GM04504 (cell line): ENCODE results near the gene RNF4.
"Not testable (repeated sequence)": the region's sequence is repeated elsewhere in the genome, so short reads cannot be mapped to it uniquely, and the experiment has no call there.

Experiments used
- DNase-seq: peaks from one replicate; pipeline ENCODE4 v3.0.0-alpha.2; 2012; ENCODE audit warnings: low read depth

RNF4 gene

DNA sequence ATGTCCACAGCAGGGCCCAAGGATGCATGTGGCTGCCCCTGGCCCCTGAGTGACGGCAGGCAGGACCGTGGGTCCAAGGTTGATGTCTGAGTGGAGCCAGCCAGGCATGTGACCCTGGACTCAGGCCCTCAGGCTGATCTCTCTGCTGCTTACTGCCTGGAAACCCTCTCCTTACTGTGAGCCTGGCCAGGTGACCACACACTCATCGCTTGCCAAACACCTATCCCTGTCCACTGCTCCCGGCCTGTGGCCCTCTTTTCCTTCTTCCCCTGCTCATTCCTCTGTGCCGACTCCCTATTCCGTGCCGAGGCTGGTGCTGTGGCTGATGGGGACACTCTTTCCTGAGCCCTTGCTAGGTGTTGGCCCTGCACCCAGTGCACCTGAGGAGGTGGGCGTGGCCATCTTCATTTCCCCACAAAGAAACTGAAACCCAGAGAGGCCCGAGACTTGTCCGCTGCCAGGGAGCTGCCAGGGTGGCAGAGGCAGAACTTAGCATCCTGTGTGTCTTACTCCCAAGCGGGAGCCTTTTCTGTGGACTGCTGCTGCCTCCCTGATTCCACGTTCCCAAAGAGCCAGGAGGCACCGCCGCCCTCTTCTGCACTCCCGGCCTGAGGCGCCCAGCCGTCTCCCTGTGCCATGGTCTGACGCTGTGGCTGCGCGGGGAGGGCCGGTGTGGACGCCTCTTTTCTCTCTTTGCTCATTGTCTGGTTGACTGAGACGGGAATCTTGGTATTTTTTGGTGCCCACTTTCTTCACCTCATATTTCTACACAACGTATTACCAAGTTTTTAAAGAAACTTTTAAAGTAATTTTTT lies 11.2 kb upstream of the RNF4 start:
- no peak for DNase-seq

DNA sequence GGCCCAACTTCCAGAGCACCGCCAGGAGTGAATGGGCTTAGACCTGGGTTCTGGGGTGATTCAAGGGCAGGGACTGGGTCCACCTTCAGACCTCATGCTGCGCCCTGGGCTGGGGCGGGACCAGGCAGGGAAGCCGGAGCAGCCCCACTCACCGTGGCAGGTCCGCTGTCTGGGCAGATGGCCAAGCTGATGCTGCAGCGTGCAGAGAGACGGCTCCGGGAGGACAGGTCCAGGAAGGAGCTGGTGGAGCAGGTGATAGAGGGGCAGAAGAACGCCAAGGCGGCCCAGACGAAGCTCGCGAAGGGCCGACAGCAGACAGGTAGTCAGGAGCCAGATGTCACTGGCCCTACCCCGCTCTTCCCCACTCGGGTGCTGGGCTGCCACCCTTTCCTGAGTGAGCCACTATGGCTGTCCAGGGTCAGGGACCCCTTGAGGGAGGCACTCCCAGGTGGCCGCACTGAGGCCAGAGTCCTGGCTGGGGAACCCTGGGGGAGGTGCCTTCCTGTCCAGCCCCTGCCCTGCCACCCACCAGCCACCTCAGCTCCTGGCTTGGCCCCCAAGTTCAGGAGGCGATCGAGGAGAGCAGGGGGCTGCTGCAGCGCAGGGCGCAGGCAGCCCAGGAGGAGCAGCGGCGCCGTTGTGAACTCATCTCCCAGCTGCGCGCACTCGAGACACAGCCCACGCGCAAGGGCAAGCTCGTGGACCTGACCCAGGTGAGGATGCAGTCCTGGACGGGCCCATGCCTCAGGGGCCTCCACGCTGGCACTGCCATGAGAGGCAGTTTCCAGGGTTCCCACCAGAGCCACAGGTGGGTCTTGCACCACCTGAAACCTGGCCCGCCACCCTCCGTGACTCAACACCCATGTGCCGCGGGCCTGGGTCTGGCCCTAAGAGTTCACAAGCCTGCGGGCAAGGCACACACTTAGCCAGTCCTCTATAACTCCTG lies 10.1 kb upstream of the RNF4 start:
- no peak for DNase-seq

DNA sequence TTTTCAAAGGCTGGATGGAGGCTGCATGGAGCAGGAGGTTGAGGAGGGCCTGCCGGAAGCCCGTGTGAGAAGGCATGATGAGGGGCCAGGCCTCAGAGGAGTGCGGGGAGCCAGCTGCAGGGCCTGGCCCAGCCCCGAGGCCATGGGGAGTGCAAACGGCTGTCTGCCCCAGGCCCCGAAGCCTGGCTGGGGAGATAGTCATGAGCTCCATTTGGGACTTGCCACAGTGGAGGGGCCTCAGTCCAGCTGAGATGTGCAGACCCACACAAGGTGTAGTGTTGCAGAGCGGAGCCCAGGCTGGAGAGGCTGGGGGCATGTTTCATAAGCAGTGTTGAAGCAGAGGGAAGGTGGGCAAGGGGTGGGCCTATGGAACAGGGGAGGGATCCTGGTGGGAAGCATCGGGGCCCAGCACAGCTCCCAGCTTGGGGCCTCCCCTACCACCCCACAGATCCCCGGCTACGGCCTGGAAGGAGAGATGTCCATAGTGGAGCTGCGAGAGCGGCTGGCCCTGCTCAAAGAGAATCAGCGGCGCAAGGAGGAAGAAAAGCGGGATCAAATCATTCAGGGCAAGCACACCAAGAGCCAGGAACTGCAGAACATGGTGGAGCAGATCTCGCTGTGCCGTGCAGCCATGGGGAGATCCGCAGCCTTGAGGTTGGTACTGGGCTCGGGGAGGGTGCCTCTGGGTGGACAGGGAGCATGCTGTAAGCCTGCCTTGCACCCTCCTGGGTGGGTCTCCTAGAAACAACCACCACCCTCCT lies 9.1 kb upstream of the RNF4 start:
- no peak for DNase-seq

DNA sequence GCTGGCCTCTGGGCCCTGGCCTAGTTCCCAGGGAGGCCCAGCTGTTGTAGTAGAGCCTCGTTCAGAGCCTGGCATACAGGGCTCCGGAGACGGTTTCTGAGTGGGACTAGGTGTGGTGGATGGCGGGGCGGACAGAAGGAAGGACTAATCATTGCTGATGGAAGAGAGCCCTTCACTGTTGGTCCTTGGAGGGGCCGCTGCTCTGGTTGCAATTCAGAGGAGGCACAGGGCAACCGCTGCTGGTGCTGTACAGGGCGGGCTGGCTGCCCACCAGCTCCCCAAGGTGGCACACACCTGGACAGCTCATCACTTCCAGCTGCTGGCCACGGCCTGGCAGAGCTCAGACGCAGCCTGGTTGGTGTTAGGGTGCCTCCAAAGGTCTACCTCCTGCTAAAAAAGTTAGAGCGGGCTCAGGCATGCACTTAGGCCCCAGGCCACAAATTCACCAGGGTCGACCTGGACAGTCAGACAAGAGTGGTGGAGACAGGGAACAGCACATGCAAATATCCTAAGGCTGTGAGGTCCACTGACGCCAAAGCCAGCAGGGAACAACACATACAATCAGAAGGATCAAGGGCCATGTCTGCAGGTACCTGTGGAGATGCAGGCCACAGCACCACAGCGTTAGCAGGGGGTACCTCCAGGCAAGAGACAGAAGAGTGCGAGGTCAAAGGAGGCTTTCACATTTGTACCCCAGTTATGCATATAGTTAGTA lies 7.5 kb upstream of the RNF4 start:
- no peak for DNase-seq

DNA sequence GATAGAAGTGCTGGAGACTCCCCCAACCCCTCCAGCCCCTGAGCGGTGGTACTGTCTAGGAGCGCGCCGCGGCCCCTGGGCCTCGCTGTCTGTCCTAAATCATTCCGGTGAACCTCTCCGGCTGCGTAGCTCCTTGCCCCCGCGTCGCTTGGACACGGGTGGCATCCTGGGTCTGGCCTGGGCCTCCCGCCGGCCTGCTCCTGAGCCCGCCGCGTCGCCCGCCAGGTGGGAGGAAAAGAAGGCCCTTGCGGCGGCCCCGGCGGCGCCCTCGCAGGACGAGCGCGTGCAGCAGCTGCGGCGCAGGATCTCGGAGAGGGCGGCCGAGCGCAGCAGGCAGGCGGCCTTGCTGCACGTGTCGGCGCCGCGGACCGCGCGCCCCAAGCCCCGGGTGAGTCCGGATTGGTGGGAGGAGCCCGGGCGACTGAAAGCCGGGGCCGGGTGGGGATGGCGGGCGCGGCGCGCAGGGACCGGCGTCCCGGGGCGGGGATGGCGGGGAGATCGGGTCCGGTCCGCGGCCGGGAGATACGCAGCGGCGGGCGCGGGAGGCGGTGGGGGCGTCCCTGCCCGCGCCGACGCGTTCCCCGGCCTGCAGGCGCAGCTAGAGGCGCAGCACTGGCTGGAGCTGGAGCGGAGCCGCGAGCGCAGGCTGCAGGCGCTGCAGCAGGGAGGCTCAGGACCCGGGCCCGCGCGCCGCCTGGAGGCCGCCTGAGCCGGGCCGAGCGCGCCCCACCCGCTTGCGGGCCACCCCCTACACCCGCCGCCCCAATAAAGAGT lies 6.5 kb upstream of the RNF4 start:
- peak; percentile 41 for DNase-seq

DNA sequence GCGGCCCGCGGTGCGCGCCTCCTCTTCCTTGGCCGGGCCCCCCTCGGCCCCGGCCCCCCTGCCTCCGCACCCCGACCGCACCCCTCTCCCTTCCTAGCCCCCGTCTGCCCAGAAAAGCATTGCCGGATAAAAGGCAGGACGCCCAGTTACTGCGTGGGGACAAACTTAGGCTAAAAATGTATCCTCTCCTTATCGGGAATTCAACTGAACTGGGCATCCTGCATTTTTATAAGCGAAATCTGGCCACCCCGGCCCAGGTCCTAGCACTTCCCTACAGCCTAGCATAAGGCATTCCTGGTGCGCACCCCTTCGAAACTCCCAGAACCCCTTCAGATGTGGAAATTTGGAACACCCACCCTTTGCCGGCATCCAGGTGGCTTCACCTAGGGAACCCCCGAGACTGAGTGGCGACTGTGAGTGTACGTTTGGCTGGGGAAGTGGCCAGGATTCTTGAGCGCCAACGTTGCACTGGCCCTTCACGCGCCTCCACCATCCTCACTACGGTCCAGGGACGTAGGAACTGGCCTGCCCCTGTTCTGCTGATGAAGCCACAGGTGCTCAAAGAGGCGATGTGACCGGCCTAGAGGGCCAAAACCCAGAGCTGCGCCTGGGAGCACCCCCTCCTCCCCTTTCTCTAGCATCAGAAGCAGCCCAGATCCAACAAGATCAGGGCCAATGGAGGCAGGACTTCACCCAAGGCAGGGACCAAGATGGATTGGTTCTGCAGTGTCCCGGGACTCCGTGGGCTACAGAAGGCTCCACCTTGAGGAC lies 5.7 kb upstream of the RNF4 start:
- DNase-seq, result no peak

DNA sequence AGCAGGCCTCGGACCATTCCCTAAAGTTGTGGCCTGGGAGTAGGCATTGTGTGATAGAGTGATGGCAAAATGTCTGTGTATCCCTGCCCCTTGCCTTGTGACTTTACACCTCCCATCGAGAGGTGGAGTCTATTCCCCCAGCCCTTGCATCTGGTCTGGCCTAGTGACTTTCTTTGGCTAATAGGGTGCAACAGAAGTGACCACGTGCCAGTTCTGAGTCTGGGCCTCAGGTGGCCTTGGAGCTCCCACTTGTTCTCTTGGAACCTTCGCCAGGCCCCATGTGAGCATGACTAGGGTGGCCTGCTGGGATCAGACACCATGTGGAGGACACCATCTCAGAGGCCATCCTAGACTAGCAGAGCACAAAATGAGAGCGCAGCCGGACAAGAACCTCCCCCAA lies 3.9 kb upstream of the RNF4 start:
- no peak for DNase-seq

DNA sequence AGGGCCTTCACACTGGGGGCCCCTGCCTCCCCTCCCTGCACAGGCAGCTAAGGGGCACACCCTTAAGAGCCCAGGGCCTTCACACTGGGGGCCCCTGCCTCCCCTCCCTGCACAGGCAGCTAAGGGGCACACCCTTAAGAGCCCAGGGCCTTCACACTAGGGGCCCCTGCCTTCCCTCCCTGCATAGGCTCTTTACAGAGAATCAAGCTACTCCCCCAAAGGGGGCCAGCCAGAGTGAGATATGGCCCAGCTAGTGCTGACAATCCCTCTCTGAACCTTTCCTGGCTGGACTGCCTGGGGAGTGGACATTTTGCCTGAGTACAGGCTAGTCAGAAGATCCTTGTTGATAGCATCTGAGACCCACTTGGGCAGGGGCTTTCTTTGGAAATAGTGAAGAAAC lies 3.4 kb upstream of the RNF4 start:
- DNase-seq, result not testable (repeated sequence)

DNA sequence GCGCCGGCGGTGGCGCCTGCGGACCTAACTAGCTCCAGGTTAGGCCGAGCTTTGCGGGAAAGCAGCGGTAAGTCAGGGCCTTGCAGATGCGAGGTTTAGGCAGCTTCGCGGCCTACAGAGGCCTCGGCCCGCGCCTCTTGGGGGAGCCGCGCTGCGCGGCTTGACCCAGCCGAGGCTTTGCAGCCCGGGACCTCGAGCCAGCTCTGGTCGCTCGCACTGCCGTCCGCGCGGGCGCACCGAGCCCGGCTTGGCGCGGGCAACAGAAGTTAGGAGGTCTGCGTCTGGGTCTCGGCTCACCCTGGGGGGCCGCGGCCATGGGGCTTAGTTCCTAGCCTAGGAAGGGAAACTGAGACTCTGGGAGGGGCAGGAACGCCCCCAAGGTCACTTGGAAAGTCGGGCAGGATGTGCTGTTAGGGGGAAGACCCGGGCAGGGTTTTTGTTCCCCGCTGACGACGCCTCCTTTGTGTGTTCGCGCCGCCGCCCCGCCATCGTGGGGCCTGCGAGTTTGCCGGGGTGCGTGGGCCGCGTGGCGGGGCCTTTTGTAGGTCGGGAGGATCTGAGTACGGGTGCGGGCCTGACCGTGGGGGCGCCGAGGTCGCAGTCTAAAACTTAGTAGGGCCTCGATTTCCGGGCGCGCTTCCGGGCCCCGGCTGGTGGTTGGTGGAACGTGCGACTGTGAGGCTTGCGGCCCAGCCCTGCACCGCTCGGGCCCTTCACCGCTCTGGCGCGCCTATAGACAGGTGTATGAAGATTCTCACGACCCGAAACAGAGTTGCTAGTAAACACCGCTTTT lies 482 bp downstream of the RNF4 start:
- no peak for DNase-seq

DNA sequence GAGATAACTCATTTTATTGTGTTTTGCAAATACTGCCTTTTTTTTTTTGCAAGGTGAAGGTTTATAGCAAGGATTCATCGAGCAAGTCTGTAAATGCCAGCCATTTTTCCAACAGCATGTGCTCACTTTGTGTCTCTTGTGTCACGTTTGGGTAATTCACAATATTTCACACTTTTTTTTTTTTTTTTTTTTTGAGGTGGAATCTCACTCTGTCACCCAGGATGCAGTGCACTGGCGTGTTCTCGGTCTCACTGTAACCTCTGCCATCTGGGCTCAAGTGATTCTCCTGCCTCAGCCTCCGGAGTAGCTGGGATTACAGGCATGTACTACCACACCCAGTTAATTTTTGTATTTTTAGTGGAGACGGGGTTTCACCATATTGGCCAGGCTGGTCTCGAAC lies 1.9 kb downstream of the RNF4 start:
- no peak for DNase-seq

DNA sequence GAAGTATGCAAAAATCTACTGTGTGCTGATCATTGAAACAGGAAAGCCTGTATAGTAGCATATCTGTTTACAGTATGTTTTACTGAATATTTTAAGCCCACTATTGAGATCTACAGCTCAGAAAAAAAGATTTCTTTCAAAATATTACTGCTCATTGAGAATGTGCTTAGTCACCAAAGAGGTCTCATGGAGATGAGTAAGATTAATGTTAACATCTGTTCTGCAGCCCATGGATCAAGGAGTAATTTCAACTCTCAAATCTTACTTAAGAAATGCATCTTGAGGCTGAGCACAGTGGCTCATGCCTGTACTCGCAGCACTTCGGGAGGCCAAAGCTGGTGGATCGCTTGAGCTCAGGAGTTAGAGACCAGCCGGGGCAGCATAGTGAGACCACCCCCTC lies 3.3 kb downstream of the RNF4 start:
- DNase-seq, result no peak

DNA sequence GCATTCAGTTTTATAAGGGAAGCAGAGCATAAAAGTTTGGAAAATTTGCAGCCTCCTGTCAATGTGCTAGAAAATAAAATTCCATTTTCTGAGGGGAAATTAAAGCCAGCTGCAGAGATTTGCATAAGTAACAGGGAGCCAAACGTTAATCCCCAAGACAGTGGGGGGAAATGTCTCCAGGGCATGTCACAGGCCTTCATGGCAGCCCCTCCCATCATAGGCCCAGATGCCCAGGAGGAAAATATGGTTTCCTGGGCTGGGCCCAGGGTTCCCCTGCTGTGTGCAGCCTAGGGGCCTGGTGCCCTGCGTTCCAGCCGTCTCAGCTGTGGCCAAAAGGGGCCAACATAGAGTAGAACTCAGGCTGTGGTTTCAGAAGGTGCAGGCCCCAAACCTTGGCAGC lies 9.3 kb downstream of the RNF4 start:
- no peak for DNase-seq

DNA sequence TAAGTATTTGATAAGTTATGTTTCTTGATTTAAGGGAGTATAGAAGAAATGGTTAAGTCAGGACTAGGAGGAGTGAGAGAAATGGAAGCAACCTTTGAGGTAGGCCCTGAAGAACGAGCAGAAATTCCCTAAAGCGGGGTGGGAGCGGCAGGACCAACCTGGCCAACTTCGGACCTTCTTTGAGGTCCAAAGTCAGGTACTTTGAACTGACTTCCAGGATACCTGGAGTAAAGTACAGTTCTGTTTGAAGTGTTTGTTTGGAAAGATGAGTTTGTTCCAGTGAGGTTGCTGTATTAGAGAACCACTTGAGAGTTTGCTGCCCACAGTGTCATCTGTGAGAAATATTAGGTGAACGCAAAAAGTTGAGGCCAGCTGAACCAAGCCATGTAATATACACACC lies 11.7 kb downstream of the RNF4 start:
- DNase-seq, result no peak

DNA sequence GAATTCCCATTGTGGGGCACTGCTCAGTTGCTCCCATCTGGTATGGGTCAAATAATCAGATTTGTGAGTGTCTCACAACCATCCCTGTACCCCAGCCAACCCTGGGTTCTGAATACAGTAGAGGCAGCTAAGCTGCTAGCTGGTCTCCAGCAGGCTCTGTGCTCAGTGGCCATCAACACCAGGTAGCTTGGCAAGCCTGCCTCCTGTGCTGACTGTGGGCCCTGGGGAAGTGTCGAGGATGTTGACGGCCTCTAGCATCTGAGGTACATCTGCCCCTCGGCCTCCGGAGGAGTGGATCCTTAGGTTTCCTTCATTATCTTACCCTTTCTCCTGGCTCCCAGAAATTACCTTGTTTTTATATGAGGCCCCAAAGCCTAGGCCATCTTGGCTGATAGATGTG lies 13.3 kb downstream of the RNF4 start:
- no peak for DNase-seq

DNA sequence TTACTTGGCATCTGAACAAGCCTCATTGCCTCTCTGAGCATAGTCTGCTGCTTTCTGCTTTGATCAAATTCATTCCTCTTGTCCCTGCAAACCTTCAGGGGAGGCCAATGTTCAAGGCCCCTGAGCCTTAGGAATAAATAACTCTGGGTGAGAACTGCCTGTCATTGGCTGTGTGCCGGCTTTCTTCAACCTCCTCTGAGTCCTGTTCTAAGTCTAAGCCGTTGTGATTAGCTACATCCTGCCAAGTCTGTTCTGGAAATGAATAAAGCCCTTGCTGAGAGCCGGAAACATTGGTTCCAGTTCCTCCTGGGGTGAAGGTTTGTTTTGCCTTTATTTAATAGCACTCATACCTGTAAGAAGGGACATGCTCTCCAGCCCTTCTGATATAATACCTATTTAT lies 13.8 kb downstream of the RNF4 start:
- no peak for DNase-seq

DNA sequence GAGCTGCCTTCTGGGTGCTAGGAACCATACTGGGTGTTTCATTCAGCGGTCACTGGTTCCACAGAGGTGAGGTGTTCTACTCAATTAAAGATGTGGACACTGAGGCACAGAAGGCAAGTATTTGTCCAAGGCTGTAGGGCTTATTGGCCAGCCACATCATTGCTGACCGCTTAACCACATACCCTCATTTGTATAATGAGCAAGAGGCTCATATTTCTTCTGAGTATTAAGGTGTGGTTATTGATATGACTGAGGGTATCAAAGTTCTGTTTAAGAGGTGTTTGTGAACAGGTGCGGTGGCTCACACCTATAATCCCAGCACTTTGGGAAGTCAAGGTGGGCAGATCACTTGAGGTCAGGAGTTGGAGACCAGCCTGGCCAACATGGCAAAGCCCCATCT lies 14.3 kb downstream of the RNF4 start:
- no peak for DNase-seq

DNA sequence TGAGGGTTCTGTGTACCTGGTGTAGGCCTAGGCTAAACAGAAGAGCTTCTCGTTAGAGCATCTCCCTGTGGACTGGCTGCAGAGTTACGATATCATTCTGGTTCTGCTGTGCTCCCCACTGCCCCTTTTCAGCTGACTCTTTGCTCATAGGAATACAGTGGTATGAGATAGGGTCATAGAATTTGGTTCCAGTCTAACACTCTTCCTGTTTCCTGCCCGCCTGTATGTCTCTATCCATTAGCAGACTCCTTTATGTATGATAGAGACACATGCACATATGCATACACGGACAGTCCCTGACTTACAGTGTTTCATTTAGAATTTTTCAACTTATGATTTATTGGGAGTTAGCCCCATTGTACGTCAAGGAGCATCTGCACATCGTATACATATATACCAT lies 15.3 kb downstream of the RNF4 start:
- no peak for DNase-seq

DNA sequence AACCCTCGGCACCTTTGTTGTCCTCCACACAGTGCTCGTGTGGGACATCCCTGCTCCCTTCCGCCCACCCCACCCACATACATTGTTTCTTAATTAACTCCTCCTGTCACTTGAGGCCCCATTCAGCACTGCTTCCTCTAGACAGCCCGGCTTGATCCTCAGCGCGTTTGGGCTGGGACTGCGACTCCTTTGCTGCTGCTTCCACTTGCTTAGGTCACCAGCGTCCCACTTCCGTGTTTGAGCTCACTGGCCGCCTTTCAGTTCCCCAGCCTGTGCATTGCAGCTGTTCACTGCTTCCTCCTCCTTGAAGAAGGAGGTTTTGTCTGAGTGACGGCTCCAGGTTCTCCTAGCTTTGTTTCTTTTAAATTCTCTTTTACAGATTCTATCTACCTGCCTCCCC lies 16.1 kb downstream of the RNF4 start:
- DNase-seq, result no peak

DNA sequence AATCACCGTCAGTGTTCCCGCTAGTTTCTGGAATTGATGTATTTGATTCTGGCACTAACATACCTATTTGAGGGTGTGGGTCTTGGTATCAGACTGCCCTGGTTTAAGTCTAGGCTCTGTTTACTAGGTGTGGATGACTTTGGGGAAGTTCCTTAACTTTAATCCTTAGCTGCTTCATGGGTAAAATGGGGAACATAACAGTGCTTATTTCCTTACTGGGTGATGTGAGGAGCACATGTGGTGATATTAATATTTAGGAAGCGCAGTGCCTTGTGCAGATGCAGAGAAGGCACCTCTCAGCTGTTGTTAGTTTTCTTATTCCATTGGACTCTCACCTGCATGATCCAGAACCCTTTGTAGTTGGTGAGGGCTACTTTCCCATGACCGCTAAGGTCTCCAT lies 17.1 kb downstream of the RNF4 start:
- no peak for DNase-seq

DNA sequence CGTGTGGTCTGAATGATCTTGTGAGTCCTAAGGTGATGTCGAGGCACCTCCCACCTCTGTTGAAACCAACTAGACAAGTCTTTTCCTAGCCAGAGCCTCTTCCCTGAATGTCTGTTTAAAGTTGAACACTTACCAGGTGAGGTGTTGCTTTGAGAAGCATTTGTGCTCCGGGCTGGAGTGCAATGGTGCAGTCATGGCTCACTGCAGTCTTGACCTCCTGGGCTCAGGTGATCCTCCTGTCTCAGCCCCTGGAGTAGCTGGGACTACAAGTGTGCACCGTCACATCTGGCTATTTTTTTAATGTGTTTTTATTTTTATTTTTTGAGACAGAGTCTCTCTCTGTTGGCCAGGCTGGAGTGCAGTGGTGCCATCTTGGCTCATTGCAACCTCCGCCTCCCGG lies 18.1 kb downstream of the RNF4 start:
- DNase-seq, result no peak
